ENCODE data around the gene COL13A1.

DNA sequence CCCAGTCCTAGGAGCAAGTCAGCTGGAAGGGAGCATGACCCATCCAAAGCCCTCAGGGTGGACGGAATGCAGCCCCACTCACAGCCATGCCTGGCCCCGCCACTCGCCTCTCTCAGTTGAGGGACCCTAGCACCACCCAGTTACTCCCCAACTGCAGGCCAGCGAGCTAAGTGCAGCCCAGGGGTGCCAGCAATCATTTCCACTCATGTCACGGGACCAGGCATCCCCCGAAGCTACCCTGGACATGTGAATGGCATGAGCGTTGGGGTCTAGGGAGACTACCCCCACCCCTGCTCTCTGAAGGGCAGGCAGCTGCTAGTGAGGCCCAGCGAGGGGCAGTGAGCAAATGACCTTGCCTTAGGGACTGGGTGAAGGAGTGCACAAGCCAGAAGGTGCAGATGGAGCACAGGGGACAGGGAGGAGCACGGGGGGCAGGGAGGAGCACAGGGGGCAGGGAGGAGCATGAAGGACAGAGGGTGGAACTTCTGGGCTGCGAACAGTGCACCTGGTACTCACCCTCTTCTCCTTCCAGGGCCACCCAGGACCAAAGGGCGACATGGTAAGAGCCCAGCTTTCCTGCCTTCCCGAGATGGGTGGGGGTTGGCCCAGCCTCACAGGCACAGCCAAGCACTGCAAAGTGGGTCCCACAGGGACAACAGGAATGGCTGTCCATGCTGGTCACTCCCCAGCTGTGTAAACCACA, 87.3 kb downstream of the COL13A1 start:
- TF ChIP-seq POLR2A (IDR thresholded peaks at IDR 0.05) = no peak
- TF ChIP-seq EP300 (IDR thresholded peaks at IDR 0.05) = no peak
- TF ChIP-seq POLR2AphosphoS5 (IDR thresholded peaks at IDR 0.05) = no peak
